Natural killer cell (primary cell): ENCODE data around the gene TEP1. TPM values are rescaled to one million over a fixed set of nuclear protein-coding genes. Genes with fewer than 3 reads are reported as not detected.

Experiments used
- ATAC-seq, 3 donors: fragments of 150-1000 bp in 2 of 3; fragments of 200-7000 bp in 1 of 3; cut with Tn5 transposase; 1 replicate in 1 of 3; 2 replicates in 2 of 3; pipeline ENCODE4 v1.10.0; 2021; ENCODE audit warnings: mild to moderate bottlenecking in 2 of 3, moderate library complexity in 2 of 3
- DNase-seq, 2 donors: peaks; one replicate each; pipeline versions ENCODE4 v3.0.0 to v3.0.0-alpha.2; 2013 to 2021; ENCODE audit warnings: mixed read lengths in 1 of 2
- H3K27ac ChIP-seq: one replicate; pipeline ENCODE4 v1.5.1; 2013; ENCODE audit warnings: mild to moderate bottlenecking, low read length
- H3K27me3 ChIP-seq: one replicate; pipeline ENCODE4 v1.6.1; 2013; ENCODE audit warnings: low read length; ENCODE audit not compliant: control insufficient read depth, insufficient read depth
- H3K36me3 ChIP-seq: one replicate; pipeline ENCODE4 v1.6.1; 2013; ENCODE audit warnings: low read length; ENCODE audit not compliant: control insufficient read depth, insufficient read depth
- H3K4me1 ChIP-seq: one replicate; pipeline ENCODE4 v1.6.1; 2013; ENCODE audit warnings: low read length; ENCODE audit not compliant: control insufficient read depth, insufficient read depth
- H3K4me3 ChIP-seq: one replicate; pipeline ENCODE4 v1.5.1; 2013; ENCODE audit warnings: low read length
- H3K9me3 ChIP-seq: one replicate; pipeline ENCODE4 v1.6.1; 2013; ENCODE audit warnings: low read length; ENCODE audit not compliant: control insufficient read depth, insufficient read depth
- H3K27ac Mint-ChIP-seq, 2 donors: one replicate each; pipeline ENCODE4 v1.8.0; 2022; ENCODE audit warnings: mild to moderate bottlenecking in 2 of 2, mixed read lengths in 2 of 2, moderate library complexity in 1 of 2
- H3K27me3 Mint-ChIP-seq, 2 donors: one replicate each; pipeline ENCODE4 v1.8.0; 2022; ENCODE audit warnings: low read depth in 2 of 2, mixed read lengths in 2 of 2
- H3K36me3 Mint-ChIP-seq: one replicate; pipeline ENCODE4 v1.8.0; 2022; ENCODE audit warnings: mixed read lengths
- H3K4me1 Mint-ChIP-seq, 2 donors: one replicate each; pipeline ENCODE4 v1.8.0; 2022; ENCODE audit warnings: mixed read lengths in 2 of 2
- H3K4me3 Mint-ChIP-seq: one replicate; pipeline ENCODE4 v1.8.0; 2022; ENCODE audit warnings: mild to moderate bottlenecking, moderate library complexity, mixed read lengths
- H3K9me3 Mint-ChIP-seq, 2 donors: one replicate each; pipeline ENCODE4 v1.8.0; 2022; ENCODE audit warnings: mixed read lengths in 2 of 2
- WGBS: methylation state at CpG from one replicate; pipeline ENCODE4 v1.1.7; 2013; ENCODE audit warnings: missing lambda C conversion rate; ENCODE audit not compliant: insufficient coverage; 5-methylcytosine and 5-hydroxymethylcytosine counted together
- intact Hi-C: fragments of 100-400 bp; cut with micrococcal nuclease; formaldehyde crosslinking; loops from one replicate; pipeline ENCODE4 v1.14.2; 2022
- total RNA-seq, 4 donors: library from RNA; stranded (reverse); fragments of 120-200 nt in 1 of 4; gene quantifications; one replicate each; pipeline versions ENCODE4 v1.2.3 to v1.2.4, GENCODE V29; 2013 to 2022
- TF ChIP-seq, protein P1 (sequence below): fragments of 200-600 bp; IDR thresholded peaks from one replicate; pipeline ENCODE4 v1.8.0; 2022; ENCODE audit warnings: antibody characterized with exemption

The TEP1 gene
- total RNA-seq, 3 donors from 2014 or later (not counting 1 experiment from before 2014, with no cell fraction given) = 76.3 to 83.2 (median 80.8) TPM

DNA sequence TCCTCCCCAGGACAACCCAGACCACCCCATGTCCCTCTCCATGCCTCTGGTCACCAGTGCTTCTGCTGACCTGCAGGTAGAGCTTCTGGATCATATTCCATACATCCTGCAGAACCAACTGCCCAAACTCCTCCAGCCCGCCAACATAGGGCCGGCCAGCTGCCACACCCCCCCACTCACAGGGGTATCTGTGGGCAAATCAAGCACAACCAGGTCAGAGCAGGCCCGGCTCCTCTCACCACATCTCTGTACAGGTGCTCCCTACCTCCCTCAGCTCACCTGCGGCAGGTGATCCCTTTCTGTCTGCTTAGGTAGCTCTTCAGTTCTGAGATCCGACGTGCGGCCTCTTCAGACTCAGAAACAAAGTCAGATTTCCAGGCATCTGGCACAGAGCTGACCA is 29.0 kb downstream of the TEP1 start:
- Mint-ChIP-seq H3K4me1 (no peaks in the 10 kb centered on the region), H3K27ac (peak overlapping the region in 1 of 2 donors; percentile 58), H3K27me3 (no peaks in the 10 kb centered on the region), H3K36me3 (peaks cover 31% of the 10 kb centered on the region), H3K9me3 (no peaks in the 10 kb centered on the region), H3K4me3 (no peak overlapping the region)
- 83% methylated on average over 7 of the region's 7 CpGs for WGBS
- H3K27ac ChIP-seq = no peak overlapping the region
- ATAC-seq = no peak
- H3K9me3 ChIP-seq = no peaks in the 10 kb centered on the region
- TF ChIP-seq, protein P1, sequence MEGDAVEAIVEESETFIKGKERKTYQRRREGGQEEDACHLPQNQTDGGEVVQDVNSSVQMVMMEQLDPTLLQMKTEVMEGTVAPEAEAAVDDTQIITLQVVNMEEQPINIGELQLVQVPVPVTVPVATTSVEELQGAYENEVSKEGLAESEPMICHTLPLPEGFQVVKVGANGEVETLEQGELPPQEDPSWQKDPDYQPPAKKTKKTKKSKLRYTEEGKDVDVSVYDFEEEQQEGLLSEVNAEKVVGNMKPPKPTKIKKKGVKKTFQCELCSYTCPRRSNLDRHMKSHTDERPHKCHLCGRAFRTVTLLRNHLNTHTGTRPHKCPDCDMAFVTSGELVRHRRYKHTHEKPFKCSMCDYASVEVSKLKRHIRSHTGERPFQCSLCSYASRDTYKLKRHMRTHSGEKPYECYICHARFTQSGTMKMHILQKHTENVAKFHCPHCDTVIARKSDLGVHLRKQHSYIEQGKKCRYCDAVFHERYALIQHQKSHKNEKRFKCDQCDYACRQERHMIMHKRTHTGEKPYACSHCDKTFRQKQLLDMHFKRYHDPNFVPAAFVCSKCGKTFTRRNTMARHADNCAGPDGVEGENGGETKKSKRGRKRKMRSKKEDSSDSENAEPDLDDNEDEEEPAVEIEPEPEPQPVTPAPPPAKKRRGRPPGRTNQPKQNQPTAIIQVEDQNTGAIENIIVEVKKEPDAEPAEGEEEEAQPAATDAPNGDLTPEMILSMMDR = no peak
- no peak for DNase-seq
- no peaks in the 10 kb centered on the region for H3K27me3 ChIP-seq
- no peaks in the 10 kb centered on the region for H3K4me1 ChIP-seq
- no peak overlapping the region for H3K4me3 ChIP-seq
- intact Hi-C loops = no loop called here
- peaks cover 94% of the 10 kb centered on the region for H3K36me3 ChIP-seq

DNA sequence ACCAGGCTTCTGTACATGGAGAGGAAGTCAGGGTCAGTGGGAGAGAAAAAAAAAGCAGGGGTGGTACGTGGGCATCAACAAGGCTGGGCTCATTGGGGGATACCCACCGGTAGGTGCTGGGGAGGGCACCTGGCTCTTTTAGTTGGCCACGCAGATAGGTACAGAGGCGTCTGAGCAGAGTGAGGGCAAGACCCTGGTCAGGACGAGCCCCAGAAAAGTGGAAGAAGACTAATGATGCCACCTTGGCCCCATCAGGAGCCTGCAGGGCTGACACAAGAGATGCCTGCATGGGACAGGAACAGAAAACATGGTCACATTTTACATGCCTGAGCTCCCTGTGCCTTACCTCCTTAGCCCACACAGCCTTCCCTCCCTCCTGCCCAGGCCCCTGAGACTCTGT is 29.7 kb downstream of the TEP1 start:
- ATAC-seq = no peak
- Mint-ChIP-seq H3K36me3 (peaks cover 30% of the 10 kb centered on the region), H3K4me1 (no peaks in the 10 kb centered on the region), H3K4me3 (no peak overlapping the region), H3K9me3 (no peaks in the 10 kb centered on the region), H3K27ac (no peak overlapping the region), H3K27me3 (no peaks in the 10 kb centered on the region)
- H3K4me3 ChIP-seq = no peak overlapping the region
- peaks cover 94% of the 10 kb centered on the region for H3K36me3 ChIP-seq
- intact Hi-C loops = no loop called here
- H3K9me3 ChIP-seq = no peaks in the 10 kb centered on the region
- H3K4me1 ChIP-seq = no peaks in the 10 kb centered on the region
- TF ChIP-seq, protein P1 = no peak
- DNase-seq = no peak
- H3K27me3 ChIP-seq = no peaks in the 10 kb centered on the region
- H3K27ac ChIP-seq = no peak overlapping the region
- WGBS = 95% methylated on average over 5 of the region's 5 CpGs

DNA sequence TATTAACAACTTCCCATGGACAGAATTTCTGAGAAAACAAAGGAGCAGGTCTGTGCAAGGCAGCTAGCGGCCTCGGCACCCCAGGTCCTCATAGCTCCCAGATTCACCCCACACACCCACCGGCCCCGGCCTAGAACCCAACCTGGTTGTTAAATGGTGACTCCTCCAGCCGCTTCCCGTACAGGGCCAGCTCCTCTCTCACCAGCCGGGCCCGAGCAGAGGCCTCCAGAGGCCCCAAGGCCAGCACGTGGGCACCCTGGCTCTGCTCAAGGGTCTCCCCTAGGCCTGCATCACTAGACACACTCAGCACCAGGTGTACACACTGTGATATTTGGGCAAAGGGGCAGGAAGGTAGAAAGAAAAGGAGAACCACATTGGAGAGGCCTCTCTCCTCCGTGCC is 30.3 kb downstream of the TEP1 start:
- no peak overlapping the region for H3K27ac Mint-ChIP-seq
- no peak overlapping the region for H3K4me3 ChIP-seq
- 98% methylated on average over 10 of the region's 10 CpGs for WGBS
- H3K36me3 ChIP-seq = peaks cover 94% of the 10 kb centered on the region
- no peaks in the 10 kb centered on the region for H3K4me1 ChIP-seq
- H3K27me3 Mint-ChIP-seq = no peaks in the 10 kb centered on the region
- TF ChIP-seq, protein P1 = no peak
- DNase-seq (no peak), ATAC-seq (no peak)
- H3K9me3 Mint-ChIP-seq = no peaks in the 10 kb centered on the region
- H3K4me3 Mint-ChIP-seq = no peak overlapping the region
- peaks cover 24% of the 10 kb centered on the region for H3K36me3 Mint-ChIP-seq
- H3K27ac ChIP-seq = no peak overlapping the region
- intact Hi-C loops = no loop called here
- H3K9me3 ChIP-seq = no peaks in the 10 kb centered on the region
- H3K27me3 ChIP-seq = no peaks in the 10 kb centered on the region
- no peaks in the 10 kb centered on the region for H3K4me1 Mint-ChIP-seq

DNA sequence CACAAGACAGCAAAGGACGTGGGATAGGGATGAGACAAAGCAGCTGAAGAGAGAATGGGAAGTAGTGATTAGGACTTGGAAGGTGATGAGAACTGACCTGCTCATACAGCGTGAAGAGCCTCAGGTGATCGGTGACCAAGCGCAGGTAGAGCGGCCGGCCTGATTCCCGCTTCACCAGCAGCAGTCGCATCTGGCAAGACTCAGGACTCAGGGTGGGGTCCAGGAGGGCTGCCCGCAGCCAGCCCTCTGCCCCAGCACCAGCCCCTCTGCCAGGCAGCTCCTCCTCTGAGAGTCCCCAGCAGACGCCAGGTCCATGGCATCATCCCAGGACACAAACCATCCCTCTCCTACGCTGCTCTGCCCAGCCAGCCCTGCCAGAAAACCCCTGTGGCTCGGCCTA is 30.8 kb downstream of the TEP1 start:
- 96% methylated on average over 12 of the region's 12 CpGs for WGBS
- Histone ChIP-seq H3K36me3 (peaks cover 94% of the 10 kb centered on the region), H3K9me3 (no peaks in the 10 kb centered on the region), H3K27me3 (no peaks in the 10 kb centered on the region), H3K4me3 (no peak overlapping the region), H3K27ac (no peak overlapping the region), H3K4me1 (no peaks in the 10 kb centered on the region)
- peaks cover 20% of the 10 kb centered on the region for H3K36me3 Mint-ChIP-seq
- H3K4me3 Mint-ChIP-seq = no peak overlapping the region
- DNase-seq = no peak
- no peaks in the 10 kb centered on the region for H3K4me1 Mint-ChIP-seq
- intact Hi-C loops = no loop called here
- H3K9me3 Mint-ChIP-seq = no peaks in the 10 kb centered on the region
- H3K27ac Mint-ChIP-seq = peak overlapping the region in 1 of 2 donors; percentile 27
- no peaks in the 10 kb centered on the region for H3K27me3 Mint-ChIP-seq
- ATAC-seq = no peak
- TF ChIP-seq, protein P1 = no peak
